HEK293 (cell line): Measurements from ENCODE around the gene PTH1R.

ENCODE experiments used
- IKZF3 ChIP-seq: fragments of 450-650 bp; IDR thresholded peaks from 2 replicates; pipeline ENCODE4 v1.5.0; 2018; ENCODE audit warnings: missing biosample characterization, mild to moderate bottlenecking, missing genetic modification characterization, moderate library complexity
- KLF10 ChIP-seq: fragments of 450-650 bp; IDR thresholded peaks from 2 replicates; pipeline ENCODE4 v1.5.1; 2018; ENCODE audit warnings: missing biosample characterization, mild to moderate bottlenecking, missing genetic modification characterization
- WT1 ChIP-seq: fragments of 450-650 bp; formaldehyde crosslinking; IDR thresholded peaks from 2 replicates; pipeline ENCODE4 v1.5.1; 2016; ENCODE audit warnings: missing biosample characterization, missing genetic modification characterization
- ZBTB48 ChIP-seq: fragments of 450-650 bp; formaldehyde crosslinking; IDR thresholded peaks from 2 replicates; pipeline ENCODE4 v1.5.1; 2016; ENCODE audit warnings: missing biosample characterization, missing genetic modification characterization
- ZIC2 ChIP-seq: fragments of 450-650 bp; formaldehyde crosslinking; IDR thresholded peaks from 2 replicates; pipeline ENCODE4 v1.5.1; 2016; ENCODE audit warnings: missing biosample characterization, missing genetic modification characterization
- ZNF274 ChIP-seq, 2 experiments: fragments of 200-500 bp in 1 of 2; fragments of 450-650 bp in 1 of 2; sonication (Bioruptor generic) in 1 of 2; formaldehyde crosslinking in 1 of 2; IDR thresholded peaks; 2 replicates each; pipeline versions ENCODE4 v1.5.1 to v1.6.1; 2014 to 2016; ENCODE audit warnings: borderline replicate concordance in 1 of 2, inconsistent platforms in 1 of 2, low read length in 1 of 2, missing biosample characterization in 1 of 2, missing genetic modification characterization in 1 of 2
- ZNF335 ChIP-seq: fragments of 450-650 bp; formaldehyde crosslinking; conservative IDR thresholded peaks from 2 replicates; pipeline ENCODE4 v1.5.1; 2016; ENCODE audit warnings: missing biosample characterization, missing genetic modification characterization
- ZNF473 ChIP-seq: fragments of 450-650 bp; formaldehyde crosslinking; IDR thresholded peaks from 2 replicates; pipeline ENCODE4 v1.5.1; 2017; ENCODE audit warnings: missing biosample characterization, missing genetic modification characterization
- ZNF544 ChIP-seq: fragments of 450-650 bp; formaldehyde crosslinking; IDR thresholded peaks from 2 replicates; pipeline ENCODE4 v1.5.0; 2017; ENCODE audit warnings: missing biosample characterization, missing genetic modification characterization
- ZNF629 ChIP-seq: fragments of 450-650 bp; formaldehyde crosslinking; IDR thresholded peaks from 2 replicates; pipeline ENCODE4 v1.5.1; 2017; ENCODE audit warnings: missing biosample characterization, missing genetic modification characterization
- ZXDB ChIP-seq: fragments of 450-650 bp; formaldehyde crosslinking; IDR thresholded peaks from 2 replicates; pipeline ENCODE4 v1.5.1; 2016; ENCODE audit warnings: missing biosample characterization, missing genetic modification characterization
- TF ChIP-seq, protein P1 (sequence below): fragments of 450-650 bp; formaldehyde crosslinking; IDR thresholded peaks from 2 replicates; pipeline ENCODE4 v1.5.1; 2016; ENCODE audit warnings: missing biosample characterization, missing genetic modification characterization
- TF ChIP-seq, protein P2 (sequence below): fragments of 450-650 bp; formaldehyde crosslinking; IDR thresholded peaks from 2 replicates; pipeline ENCODE4 v1.5.1; 2016; ENCODE audit warnings: missing biosample characterization, missing genetic modification characterization, borderline replicate concordance
- TF ChIP-seq, protein P3 (sequence below): fragments of 450-650 bp; formaldehyde crosslinking; IDR thresholded peaks from 2 replicates; pipeline ENCODE4 v1.5.1; 2016; ENCODE audit warnings: missing biosample characterization, missing genetic modification characterization, borderline replicate concordance
- TF ChIP-seq, protein P4 (sequence below): fragments of 450-650 bp; formaldehyde crosslinking; optimal IDR thresholded peaks from 2 replicates; pipeline ENCODE3; 2016; ENCODE audit warnings: missing biosample characterization, mild to moderate bottlenecking, missing genetic modification characterization
- TF ChIP-seq, protein P5 (sequence below): fragments of 450-650 bp; IDR thresholded peaks from 2 replicates; pipeline ENCODE4 v1.5.1; 2018; ENCODE audit warnings: missing biosample characterization, missing genetic modification characterization
- TF ChIP-seq, protein P6 (sequence below): fragments of 450-650 bp; formaldehyde crosslinking; IDR thresholded peaks from 2 replicates; pipeline ENCODE4 v1.5.1; 2017; ENCODE audit warnings: missing biosample characterization, missing genetic modification characterization
- TF ChIP-seq, protein P7 (sequence below): fragments of 450-650 bp; formaldehyde crosslinking; IDR thresholded peaks from 2 replicates; pipeline ENCODE4 v1.5.1; 2016; ENCODE audit warnings: missing biosample characterization, missing genetic modification characterization
- TF ChIP-seq, protein P8 (sequence below): fragments of 450-650 bp; formaldehyde crosslinking; IDR thresholded peaks from 2 replicates; pipeline ENCODE4 v1.5.1; 2016; ENCODE audit warnings: missing biosample characterization, missing genetic modification characterization, low read depth

PTH1R gene

DNA sequence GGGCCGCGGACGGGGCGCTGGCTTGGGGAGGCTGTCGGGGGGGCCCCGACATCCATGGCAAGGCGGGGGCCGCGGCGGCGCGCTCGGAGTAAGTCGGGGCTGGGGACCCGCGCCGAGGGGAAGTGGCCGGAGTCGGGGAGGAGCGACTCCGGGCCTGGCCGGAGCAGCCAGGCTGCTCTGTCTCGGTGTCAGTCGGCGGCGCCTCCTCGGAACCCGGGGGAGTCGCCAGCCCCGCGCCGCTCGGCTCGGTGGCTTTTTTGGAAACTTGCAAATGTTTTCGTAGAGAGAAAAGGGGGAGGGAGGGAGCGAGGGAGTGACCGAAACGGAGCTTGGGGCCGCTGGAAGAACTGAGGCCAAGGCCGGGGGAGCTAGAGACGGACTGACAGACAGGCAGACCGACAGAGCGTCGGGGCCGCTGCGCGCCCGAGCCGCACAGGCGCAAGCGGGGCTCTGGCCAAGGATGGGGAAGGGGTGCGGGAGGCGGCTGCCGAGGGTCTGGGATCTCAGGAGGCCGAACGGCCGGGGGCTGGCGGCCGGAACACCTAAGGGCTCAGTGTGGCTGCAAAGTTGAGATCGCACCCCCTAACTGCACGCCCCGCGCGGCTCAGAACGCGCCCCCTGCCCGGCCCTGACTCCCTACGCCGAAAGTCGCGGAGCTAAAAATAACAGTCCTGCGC is 5.0 kb downstream of the PTH1R start (continued):
- TF ChIP-seq, protein P1, sequence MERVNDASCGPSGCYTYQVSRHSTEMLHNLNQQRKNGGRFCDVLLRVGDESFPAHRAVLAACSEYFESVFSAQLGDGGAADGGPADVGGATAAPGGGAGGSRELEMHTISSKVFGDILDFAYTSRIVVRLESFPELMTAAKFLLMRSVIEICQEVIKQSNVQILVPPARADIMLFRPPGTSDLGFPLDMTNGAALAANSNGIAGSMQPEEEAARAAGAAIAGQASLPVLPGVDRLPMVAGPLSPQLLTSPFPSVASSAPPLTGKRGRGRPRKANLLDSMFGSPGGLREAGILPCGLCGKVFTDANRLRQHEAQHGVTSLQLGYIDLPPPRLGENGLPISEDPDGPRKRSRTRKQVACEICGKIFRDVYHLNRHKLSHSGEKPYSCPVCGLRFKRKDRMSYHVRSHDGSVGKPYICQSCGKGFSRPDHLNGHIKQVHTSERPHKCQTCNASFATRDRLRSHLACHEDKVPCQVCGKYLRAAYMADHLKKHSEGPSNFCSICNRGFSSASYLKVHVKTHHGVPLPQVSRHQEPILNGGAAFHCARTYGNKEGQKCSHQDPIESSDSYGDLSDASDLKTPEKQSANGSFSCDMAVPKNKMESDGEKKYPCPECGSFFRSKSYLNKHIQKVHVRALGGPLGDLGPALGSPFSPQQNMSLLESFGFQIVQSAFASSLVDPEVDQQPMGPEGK (tag by site-specific recombination): peak; percentile 53
- TF ChIP-seq ZNF629 (tag by site-specific recombination) (no peak), KLF10 (no peak), ZNF544 (tag by site-specific recombination) (no peak), ZIC2 (no peak), ZNF473 (tag by site-specific recombination) (no peak), WT1 (tag by site-specific recombination) (no peak), ZBTB48 (tag by site-specific recombination) (peak; percentile 71), ZNF274 (IDR thresholded peaks at IDR 0.05; ENCODE audit: low read length) (no peak), ZNF274 (tag by site-specific recombination; IDR thresholded peaks at IDR 0.05; ENCODE audit: borderline replicate concordance) (no peak), ZNF335 (tag by site-specific recombination) (peak; percentile 92), ZXDB (tag by site-specific recombination) (no peak), IKZF3 (tag by site-specific recombination) (no peak)
- TF ChIP-seq, protein P2, sequence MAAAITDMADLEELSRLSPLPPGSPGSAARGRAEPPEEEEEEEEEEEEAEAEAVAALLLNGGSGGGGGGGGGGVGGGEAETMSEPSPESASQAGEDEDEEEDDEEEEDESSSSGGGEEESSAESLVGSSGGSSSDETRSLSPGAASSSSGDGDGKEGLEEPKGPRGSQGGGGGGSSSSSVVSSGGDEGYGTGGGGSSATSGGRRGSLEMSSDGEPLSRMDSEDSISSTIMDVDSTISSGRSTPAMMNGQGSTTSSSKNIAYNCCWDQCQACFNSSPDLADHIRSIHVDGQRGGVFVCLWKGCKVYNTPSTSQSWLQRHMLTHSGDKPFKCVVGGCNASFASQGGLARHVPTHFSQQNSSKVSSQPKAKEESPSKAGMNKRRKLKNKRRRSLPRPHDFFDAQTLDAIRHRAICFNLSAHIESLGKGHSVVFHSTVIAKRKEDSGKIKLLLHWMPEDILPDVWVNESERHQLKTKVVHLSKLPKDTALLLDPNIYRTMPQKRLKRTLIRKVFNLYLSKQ (tag by site-specific recombination): no peak
- TF ChIP-seq, protein P3, sequence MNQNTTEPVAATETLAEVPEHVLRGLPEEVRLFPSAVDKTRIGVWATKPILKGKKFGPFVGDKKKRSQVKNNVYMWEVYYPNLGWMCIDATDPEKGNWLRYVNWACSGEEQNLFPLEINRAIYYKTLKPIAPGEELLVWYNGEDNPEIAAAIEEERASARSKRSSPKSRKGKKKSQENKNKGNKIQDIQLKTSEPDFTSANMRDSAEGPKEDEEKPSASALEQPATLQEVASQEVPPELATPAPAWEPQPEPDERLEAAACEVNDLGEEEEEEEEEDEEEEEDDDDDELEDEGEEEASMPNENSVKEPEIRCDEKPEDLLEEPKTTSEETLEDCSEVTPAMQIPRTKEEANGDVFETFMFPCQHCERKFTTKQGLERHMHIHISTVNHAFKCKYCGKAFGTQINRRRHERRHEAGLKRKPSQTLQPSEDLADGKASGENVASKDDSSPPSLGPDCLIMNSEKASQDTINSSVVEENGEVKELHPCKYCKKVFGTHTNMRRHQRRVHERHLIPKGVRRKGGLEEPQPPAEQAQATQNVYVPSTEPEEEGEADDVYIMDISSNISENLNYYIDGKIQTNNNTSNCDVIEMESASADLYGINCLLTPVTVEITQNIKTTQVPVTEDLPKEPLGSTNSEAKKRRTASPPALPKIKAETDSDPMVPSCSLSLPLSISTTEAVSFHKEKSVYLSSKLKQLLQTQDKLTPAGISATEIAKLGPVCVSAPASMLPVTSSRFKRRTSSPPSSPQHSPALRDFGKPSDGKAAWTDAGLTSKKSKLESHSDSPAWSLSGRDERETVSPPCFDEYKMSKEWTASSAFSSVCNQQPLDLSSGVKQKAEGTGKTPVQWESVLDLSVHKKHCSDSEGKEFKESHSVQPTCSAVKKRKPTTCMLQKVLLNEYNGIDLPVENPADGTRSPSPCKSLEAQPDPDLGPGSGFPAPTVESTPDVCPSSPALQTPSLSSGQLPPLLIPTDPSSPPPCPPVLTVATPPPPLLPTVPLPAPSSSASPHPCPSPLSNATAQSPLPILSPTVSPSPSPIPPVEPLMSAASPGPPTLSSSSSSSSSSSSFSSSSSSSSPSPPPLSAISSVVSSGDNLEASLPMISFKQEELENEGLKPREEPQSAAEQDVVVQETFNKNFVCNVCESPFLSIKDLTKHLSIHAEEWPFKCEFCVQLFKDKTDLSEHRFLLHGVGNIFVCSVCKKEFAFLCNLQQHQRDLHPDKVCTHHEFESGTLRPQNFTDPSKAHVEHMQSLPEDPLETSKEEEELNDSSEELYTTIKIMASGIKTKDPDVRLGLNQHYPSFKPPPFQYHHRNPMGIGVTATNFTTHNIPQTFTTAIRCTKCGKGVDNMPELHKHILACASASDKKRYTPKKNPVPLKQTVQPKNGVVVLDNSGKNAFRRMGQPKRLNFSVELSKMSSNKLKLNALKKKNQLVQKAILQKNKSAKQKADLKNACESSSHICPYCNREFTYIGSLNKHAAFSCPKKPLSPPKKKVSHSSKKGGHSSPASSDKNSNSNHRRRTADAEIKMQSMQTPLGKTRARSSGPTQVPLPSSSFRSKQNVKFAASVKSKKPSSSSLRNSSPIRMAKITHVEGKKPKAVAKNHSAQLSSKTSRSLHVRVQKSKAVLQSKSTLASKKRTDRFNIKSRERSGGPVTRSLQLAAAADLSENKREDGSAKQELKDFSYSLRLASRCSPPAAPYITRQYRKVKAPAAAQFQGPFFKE (tag by site-specific recombination): no peak
- TF ChIP-seq, protein P4, sequence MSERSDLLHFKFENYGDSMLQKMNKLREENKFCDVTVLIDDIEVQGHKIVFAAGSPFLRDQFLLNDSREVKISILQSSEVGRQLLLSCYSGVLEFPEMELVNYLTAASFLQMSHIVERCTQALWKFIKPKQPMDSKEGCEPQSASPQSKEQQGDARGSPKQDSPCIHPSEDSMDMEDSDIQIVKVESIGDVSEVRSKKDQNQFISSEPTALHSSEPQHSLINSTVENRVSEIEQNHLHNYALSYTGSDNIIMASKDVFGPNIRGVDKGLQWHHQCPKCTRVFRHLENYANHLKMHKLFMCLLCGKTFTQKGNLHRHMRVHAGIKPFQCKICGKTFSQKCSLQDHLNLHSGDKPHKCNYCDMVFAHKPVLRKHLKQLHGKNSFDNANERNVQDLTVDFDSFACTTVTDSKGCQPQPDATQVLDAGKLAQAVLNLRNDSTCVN (tag by site-specific recombination): peak; percentile 63
- TF ChIP-seq, protein P5, sequence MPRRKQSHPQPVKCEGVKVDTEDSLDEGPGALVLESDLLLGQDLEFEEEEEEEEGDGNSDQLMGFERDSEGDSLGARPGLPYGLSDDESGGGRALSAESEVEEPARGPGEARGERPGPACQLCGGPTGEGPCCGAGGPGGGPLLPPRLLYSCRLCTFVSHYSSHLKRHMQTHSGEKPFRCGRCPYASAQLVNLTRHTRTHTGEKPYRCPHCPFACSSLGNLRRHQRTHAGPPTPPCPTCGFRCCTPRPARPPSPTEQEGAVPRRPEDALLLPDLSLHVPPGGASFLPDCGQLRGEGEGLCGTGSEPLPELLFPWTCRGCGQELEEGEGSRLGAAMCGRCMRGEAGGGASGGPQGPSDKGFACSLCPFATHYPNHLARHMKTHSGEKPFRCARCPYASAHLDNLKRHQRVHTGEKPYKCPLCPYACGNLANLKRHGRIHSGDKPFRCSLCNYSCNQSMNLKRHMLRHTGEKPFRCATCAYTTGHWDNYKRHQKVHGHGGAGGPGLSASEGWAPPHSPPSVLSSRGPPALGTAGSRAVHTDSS: no peak
- TF ChIP-seq, protein P6, sequence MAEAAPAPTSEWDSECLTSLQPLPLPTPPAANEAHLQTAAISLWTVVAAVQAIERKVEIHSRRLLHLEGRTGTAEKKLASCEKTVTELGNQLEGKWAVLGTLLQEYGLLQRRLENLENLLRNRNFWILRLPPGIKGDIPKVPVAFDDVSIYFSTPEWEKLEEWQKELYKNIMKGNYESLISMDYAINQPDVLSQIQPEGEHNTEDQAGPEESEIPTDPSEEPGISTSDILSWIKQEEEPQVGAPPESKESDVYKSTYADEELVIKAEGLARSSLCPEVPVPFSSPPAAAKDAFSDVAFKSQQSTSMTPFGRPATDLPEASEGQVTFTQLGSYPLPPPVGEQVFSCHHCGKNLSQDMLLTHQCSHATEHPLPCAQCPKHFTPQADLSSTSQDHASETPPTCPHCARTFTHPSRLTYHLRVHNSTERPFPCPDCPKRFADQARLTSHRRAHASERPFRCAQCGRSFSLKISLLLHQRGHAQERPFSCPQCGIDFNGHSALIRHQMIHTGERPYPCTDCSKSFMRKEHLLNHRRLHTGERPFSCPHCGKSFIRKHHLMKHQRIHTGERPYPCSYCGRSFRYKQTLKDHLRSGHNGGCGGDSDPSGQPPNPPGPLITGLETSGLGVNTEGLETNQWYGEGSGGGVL: 0 out of 2 replicates have a peak, but pooled peaks have one; percentile 30
- TF ChIP-seq, protein P7, sequence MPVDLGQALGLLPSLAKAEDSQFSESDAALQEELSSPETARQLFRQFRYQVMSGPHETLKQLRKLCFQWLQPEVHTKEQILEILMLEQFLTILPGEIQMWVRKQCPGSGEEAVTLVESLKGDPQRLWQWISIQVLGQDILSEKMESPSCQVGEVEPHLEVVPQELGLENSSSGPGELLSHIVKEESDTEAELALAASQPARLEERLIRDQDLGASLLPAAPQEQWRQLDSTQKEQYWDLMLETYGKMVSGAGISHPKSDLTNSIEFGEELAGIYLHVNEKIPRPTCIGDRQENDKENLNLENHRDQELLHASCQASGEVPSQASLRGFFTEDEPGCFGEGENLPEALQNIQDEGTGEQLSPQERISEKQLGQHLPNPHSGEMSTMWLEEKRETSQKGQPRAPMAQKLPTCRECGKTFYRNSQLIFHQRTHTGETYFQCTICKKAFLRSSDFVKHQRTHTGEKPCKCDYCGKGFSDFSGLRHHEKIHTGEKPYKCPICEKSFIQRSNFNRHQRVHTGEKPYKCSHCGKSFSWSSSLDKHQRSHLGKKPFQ (tag by site-specific recombination): no peak
- TF ChIP-seq, protein P8, sequence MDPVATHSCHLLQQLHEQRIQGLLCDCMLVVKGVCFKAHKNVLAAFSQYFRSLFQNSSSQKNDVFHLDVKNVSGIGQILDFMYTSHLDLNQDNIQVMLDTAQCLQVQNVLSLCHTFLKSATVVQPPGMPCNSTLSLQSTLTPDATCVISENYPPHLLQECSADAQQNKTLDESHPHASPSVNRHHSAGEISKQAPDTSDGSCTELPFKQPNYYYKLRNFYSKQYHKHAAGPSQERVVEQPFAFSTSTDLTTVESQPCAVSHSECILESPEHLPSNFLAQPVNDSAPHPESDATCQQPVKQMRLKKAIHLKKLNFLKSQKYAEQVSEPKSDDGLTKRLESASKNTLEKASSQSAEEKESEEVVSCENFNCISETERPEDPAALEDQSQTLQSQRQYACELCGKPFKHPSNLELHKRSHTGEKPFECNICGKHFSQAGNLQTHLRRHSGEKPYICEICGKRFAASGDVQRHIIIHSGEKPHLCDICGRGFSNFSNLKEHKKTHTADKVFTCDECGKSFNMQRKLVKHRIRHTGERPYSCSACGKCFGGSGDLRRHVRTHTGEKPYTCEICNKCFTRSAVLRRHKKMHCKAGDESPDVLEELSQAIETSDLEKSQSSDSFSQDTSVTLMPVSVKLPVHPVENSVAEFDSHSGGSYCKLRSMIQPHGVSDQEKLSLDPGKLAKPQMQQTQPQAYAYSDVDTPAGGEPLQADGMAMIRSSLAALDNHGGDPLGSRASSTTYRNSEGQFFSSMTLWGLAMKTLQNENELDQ (tag by site-specific recombination): no peak
